Tongue (tissue), 2 donors: Measurements from ENCODE around the gene DDX41. TPM values are rescaled to one million over a fixed set of nuclear protein-coding genes. Genes with fewer than 3 reads are reported as not detected.

ENCODE experiments used
- DNase-seq: peaks from one replicate; pipeline ENCODE4 v3.0.0-alpha.2; 2015
- total RNA-seq: library from RNA; depleted of rRNA; stranded (reverse); fragments of >200 nt; gene quantifications from one replicate; pipeline ENCODE4 v1.2.3, GENCODE V29; 2014

Gene DDX41
- total RNA-seq, 1 donor from 2014 or later = 46.4 TPM

DNA sequence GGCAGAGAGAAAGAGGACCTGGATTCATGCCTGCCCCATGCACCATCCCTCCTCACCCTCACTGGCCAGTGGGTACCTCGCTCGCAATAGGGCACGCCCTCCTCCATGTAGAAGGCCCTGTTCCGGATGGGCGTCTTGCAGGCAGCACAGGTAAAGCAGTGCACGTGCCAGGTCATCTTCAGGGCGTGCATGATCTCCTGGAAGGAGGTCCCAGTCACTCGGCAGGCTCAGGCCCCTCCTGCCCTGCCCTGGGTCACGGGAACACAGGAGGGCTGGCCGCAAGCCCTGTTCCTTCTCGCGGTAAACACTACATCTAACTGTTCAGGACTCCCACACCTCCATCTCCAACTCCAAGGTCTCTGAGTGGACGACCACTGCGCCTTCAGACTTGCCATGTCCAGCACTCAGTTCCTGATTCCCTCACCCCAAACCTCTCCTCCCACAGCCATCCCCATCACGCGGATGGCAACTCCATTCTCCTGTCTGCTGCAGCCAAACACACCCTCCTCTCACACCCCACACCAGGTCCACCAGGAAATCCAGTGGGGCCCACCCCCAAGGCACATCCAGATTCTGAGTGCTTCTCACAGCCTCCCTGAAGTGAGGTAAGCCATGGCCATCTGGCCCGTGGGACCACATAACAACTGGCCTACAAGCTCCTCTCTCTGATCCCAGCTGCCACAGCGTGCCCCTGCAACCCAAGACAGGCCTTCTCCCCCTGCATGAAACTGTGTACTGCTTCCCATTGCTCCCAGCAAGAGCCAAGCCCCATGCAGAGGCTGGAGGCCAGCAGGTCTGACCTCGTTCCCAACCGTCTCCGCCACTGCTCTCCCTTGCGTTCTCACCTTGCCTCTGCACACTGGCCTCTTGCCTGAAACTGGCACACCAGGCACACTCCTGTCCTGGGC is 32.5 kb downstream of the DDX41 start:
- DNase-seq = no peak

DNA sequence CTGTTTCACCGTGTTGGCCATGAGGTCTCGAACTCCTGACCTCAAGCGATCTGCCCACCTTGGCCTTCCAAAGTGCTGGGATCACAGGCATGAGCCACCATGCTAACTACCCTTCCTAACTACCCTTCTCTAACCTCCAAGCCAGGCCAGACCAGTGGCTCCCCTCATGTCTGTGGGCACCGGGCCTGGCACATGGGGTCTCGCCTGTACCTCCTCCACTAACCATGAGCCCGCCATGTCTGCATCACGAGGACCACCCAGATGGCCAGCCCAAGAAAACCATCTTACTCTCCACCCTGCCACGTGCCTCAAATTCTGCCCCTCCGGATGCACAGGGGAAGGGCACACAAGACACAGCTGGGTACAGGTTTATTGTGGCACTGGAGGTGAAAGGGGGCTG is 33.7 kb downstream of the DDX41 start:
- no peak for DNase-seq

DNA sequence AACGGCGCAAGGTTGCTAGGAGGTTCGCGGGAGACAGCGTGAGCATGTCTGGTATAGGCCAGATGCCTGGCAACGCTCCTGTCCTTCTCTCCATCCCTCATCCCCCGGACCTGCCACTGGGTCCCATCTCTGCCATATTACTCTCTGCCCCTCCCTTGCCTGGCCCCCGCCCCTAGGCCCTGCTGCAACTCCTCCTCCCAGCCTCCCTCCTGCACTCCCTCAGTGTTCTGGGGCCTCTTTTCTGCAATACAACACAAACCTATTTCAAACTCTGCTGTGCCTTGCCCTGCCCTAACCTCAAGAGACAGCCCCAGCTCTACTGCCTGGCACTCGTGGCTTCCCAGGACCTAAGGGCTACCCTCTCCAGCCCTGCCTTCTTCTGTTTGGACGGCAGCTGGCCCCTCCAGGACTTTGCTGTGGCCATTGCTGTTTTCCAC is 34.4 kb downstream of the DDX41 start:
- no peak for DNase-seq

DNA sequence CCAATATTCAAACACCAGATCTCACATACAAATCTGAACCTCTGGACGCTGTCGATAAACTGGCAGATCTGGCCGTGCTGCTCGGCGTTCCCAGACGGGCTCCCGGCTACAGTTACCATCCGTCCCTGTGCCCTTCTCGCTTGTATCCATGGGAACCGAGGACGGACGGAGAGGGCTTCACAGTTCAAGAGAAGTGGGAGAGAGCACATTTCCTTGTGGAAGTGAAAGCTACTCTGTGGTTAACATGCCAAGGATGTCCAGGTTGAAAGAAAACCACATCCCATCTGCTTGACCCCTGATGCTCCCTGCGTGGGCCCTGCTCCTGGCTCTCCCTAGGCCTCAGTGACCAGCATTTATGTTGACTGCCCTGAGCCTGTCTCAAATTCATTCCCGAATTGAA is 37.0 kb downstream of the DDX41 start:
- no peak for DNase-seq

DNA sequence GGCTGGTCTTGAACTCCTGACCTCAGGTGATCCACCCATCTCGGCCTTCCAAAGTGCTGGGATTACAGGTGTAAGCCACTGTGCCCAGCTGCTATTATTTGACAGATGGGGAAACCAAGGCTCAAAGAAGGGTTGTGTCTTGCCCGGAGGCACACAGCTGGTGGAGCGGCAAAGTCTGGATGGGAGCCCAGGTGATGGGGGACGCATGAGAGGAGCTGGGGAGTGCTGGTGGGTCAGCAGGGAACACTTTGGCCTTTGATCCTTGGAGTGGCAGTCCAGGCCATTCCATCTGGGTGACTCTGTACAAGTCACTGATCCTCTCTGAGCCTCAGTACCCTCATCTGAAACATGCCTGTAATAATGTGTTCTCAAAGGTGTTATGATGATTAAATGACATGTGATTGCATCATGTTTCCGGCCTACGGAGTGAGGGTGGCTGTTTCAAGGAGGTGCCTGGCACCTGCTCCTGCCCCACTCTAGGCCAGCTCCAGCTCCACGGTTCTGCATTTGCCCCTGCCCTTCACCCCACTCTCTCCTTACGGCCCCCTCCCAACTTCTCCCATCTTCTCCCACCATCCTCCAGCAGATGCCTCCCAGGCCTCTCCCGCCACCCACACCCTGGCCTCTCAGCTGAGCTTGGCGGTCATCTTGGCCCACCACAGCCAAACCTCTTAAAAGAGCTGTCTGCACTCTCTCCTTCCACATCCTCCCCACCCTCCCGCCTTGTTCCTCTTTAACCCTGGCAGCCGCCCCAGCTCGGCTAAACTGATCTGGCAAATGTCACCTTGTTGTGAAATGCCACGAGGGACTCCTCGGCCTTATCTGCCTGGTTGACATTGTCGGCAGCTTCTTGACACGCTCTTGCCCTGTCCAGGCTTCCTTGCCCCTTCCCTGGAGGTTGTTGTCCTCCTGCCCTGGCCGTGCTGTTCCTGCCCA is 37.8 kb downstream of the DDX41 start:
- DNase-seq = peak; percentile 66

DNA sequence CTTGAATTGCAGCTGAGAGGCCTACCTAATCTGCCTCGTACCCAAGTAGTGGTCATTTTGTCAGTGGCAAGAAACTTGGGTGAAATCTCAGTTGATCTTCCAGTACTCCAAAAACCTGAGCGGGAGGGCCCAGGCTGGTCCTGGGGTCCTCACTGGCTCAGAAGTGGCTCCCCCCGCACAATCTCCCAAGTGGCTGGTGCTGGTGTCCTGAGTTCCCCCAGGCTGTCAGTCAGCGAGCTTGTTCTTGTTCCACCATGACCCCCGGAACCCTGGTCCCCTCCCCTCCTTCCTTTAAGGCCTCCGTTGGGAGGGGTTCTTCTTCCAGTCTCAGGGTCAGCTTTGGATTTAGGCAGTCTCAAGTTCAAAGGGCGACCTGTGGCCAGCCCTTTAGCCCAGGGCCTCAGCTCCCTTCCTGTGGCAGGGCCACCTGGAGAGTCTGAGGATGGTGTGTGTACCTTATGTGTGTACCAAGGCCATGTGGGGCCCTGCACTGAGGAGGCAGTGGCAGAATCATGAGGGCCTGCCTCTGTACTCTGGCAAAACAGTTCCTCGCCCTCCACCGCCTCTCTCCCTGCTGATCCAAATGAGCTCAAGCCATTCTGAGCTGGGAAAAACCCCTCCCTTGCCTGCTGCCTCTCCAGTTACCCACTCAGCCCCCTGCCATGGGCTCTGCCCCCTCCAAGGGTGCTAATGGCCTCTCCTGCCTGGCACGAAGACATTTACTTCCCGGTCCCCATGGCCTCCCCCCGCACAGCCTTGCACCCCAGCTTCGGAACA is 38.9 kb downstream of the DDX41 start:
- no peak for DNase-seq

DNA sequence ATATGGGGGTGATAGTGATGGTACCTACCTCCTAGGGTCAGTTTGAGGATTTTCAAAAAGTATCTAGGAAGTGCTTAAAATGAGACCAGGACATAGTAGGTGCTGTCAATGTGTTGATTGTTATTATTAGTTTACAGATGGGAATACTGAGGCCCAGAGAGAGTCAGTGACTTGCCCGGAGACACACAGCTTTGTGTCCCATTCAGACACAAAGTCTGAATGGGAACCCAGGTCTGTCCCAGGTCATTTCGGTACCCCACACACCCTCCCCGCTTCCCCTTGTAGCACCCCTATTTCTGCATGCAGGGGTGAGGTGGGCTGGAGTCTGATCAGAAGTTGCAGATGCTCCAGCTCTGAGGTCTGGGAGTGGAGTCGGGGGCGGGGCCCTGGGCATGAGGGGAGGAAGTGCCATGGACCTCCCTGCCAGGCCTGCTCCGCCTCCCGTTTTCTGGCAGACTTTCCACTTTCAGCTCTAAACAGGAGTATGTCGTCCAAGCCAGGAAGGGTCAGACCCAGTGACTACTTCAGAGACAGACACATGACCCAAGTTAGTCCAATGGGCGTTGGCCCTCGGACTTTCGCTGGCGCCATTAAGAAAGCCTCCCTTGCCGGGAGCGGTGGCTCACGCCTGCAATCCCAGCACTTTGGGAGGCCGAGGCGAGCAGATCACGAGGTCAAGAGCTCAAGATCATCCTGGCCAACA is 40.1 kb downstream of the DDX41 start:
- DNase-seq = no peak

DNA sequence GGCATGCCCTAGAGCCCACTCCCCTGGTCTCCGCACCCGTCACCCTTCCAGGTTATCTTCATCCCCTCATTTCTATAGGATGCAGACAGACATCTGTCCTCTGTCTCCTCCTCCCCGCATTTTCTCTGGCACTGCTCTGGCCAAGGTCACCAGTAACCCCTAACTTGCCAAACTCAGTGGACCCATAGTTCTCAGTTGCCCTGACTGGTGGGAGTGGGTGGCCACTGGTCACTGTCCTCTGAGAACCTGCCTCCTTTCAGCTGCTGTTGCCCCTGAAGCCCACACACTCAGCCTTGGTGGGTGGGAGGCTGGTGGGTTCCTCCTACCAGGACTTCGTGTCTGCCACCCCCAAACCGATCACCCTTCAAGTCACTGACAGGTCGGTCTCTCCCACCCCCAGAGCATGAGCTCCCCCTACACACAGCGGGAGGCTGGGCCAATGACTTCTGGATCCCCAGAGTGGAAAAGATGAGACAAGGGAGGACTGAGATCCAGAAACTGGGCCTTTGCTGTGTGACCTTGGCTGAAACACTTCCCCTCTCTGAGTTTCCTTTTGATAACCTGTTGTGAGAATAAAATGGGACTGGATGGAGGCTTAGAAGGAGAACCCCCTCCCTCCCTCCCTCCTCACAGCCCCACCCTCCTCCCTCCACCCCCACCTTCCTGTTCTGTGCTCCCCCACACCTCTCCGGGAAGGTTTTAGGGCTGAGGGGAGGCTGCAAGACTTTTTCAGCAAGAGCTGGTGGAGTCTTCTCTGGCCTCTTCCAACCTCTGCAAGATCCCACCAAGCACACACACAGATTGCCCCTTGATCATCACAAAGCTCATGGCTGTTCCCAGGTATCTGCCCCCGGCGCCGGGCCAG is 41.0 kb downstream of the DDX41 start:
- DNase-seq = no peak

DNA sequence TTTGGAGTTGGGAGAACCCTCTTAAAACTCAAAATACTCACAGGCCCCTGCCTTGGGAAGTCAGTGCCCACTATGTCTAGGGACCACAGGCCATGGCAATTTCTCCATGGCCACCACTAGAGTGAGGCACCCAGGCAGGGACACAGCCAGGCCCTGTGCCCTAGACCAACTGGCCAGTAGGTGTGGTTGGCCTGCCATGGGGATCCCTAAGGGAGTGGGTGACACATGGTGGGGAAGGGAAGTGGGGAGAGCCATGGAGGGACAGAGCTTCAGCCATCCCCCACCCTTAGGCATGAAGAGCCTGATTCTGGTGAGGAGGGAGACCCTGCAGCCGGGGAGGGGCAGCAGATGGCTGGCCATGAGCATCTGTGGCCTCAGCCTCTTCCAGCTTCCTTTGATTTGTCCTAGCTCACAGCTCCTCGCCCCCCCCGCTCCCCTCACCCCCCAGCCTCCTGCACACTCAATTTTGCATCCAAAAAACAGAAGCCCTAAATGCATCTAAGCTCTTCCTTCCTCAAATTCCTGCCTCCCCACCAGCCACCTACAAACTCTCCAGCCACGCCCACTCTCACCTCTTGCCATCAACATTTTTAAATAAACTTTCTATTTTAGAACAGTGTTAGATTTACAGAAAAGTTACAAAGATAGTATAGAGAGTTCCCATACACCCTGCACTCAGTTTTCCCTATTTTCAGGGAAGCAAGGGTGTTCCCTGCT is 41.8 kb downstream of the DDX41 start:
- no peak for DNase-seq

DNA sequence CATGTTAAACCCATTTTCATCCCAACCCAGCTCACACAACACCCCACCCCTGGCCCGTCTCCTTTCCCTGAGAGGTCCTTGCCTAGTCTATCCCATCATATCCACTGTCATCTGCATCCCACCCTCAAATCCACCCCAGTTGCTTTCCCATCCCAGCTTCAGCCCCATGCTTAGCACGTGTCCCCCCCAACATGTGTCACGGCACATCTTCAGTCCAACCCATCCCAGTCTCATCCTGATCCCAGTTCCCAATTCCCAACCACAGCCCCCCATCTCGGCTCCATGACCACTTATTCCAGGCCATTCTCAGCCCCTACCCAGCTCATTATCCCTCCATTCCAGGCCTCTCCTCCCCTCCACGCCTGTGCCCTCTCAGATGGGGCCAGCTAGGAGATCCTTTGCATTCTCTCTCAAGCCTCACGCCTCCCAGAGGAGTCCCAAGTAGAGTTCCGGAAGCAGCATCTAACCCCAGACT is 42.7 kb downstream of the DDX41 start:
- no peak for DNase-seq

DNA sequence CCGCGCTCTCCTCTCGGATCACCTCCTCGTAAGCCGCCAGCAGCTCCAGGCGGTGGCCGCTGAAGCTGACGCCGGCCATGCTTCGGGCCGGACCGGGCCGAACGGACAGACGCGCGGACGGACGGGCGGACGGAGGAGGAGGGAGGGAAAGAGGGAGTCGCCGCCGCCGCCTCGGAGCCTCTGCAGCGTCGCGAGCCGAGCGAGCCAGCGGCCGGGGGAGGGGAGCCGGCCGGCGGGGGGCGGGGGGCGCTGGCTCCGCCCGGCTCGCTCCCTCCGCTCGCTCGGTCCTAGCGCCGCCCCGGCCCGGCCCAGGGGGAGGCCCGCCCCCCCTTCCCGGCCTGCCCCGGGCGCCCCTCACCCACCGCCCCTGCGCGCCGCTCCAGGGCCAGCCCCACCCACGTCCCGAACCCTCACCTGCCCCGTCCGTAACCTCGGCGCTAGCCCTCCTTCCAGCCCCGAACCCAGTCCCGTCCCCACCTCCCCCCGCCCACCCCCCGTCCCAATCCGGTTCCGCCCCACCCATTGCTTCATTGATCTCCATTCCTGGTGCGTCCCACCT is 43.2 kb downstream of the DDX41 start, which contains the start of gene DBN1:
Gene DBN1, minus strand, starts transcription at position 192 of the 559 bp plus-strand sequence. Its CDS starts 113 bp downstream, at position 79.
- peak; percentile 86 for DNase-seq

DNA sequence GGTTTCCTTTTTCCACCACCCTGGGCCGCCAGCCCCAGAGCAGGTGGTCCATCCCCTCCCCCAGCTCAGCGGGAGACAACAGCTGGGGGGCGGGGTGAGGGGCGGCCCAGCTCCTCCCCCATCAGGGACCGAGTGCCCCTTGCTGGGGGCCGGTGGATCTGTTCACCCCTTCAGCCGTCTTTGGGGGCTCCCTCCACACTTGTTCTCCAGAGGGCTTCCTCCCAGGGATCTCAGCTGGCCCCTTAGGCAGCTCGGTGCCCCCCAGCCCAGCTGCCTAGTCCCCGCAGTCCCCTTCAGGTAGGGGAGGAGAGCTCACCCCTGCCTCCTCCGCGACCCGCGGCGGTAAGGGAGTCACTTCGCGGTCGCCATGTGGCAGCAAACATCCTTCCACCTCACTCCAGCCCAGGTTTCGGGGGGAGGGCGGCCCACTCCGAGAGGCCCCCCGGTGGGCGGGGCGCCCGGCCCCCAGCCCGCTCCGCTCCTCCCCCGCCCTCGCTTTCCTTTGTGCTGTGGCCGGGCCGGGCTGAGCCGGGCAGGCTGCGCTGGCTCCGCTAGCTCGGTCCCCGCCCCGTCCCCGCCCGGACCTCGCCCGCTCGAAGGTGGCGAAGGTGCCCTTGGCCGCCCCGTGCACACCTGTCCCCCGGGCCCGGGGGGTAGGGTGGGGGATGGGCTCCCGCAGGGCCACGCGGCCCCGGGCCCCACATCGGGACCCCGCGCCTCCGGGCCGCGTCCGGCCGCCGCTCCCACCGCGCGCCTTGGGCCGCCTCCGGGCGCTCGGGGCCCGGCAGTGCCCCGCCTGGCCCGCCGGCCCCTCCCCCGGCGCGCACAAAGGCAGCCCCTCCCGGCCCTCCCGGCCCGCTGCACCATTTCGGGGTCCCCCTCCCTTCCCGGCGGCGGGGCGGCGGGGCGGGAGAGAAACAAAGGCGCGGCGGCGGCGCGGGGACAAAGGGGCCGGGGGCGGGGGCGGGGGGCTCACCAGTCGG is 44.0 kb downstream of the DDX41 start:
- peak; percentile 82 for DNase-seq

DNA sequence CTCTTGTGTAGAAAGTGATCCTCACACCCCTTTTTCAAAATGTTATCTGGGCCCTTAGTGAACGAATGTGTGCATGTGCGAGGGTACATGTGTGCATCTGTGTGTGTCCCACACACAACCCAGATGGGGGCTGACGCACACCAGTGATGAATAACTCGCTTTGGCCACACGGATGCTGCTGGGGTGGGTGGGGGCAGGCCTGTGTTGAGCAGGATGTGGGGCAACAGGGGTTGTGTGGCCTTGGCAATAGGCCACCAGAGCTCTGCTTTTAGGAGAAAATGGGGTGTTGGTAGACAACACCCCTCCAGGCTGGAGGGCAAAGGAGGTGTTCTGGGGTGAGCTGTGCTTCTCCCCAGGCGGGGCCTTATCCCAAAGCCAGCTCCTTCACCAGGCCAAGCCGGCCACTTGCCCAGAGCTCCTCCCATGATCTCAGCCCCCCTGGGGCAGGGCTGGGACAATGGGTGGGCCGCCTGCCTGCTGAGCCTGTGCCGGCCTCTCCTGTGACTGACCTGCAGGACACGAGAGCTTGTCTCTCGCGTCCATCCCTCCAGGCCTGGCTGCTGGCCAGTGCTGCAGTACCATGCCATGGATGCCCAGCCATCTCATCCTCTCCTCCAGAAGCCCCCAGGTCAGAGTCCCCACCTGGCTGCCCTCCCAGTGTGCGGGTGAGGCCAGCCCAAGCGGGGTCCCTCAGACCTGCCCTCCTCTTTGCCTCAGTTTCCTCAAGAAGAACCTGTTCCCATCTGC is 45.0 kb downstream of the DDX41 start:
- no peak for DNase-seq

DNA sequence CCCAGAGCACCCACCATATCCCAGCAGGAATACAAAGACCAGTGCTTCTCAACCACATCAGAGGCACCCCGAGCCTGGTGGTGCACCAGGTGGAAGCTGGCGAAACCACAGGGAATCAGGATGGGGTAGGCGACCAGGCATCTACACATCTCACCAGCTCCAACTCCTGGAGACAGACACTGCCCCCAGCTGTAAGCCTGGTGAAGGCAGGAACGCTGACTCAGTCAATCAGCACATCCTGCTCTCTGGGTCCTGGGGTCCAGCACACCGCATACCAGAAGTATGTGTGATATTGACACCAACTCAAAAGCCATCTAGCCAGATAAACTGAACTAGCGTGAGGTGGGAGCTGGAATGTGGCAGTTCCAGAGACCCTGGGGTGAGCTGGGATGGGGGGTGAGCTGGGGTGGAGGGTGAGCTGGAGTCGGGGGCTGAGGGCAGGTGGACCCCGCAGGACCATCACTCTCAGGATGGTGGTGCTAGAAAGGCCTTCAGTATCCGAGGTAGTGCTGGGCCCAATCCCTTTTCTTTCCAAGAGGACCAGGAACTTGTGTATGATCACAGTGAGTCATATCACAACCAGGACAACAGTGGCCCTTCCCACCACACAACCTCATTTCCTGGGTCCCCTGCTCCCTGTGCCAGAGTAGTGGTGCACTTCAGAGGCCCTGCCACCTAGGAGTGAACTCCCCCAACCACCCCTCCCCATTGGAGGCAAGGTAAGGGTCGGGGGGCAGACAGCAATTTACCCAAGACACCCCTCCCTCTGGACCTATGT is 45.8 kb downstream of the DDX41 start:
- DNase-seq = no peak

DNA sequence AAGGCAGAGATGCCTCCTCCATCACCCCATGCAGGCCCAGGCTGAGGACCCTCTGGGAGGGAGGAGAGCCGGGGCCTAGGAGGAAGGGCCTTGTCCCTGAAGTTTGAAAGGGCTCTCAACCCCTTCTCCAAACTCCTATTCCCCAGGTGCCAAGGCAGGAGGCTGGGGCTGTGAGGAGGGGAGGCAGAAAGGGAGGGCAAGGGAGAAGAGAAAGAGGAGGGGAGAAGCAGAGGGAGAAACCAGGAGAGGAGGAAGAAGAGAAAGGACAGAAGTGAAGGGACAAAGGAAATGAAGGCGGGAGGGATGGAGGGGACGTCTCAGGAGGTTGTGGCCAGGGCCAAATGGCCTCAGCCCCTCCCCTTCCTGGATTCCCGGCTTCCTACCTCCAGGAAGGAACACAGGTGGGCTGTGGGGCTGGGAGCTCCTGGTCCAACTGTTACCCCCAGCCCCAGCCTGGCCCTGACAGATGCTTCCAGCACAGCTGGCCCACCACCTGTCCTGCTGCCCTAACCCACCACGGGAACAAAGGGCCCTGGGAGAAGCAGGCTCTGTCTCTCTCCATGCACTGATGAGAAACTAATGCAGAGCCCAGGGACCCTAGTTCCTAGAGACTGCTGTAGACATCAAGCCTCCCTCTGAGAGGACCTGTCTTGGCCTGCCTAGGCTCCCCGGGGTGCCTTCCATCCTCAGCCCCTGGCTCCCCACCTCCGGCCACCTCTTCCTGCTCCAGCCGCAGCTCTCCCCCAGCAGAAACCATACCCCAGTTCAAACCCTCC is 46.8 kb downstream of the DDX41 start:
- no peak for DNase-seq
